HG03159 (cell line): Measurements from ENCODE around the gene HMG20A.
"Not testable (repeated sequence)": the region's sequence is repeated elsewhere in the genome, so short reads cannot be mapped to it uniquely, and the experiment has no call there.

ENCODE experiments used
- ATAC-seq: cut with Tn5 transposase; IDR thresholded peaks from one replicate; pipeline ENCODE4 v1.9.1; 2021; ENCODE audit warnings: mild to moderate bottlenecking, moderate library complexity; ENCODE audit not compliant: unreplicated experiment

Gene HMG20A

GRCh38 chr15:77406173-77406759 lies 14.4 kb upstream of the HMG20A start:
- ATAC-seq, result not testable (repeated sequence)

DNA sequence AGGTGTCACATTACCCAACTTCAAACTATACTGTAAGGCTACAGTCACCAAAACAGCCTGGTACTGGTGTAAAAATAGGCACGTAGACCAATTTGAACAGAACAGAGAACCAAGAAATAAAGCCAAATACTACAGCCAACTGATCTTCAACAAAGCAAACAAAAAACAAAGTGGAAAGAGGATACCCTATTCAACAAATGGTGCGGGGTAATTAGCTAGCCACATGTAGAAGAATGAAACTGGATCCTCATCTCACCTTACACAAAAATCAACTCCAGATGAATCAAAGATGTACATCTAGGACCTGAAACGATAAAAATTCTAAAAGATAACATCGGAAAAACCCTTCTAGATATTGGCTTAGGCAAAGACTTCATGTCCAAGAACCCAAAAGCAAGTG lies 13.8 kb upstream of the HMG20A start:
- no peak for ATAC-seq

DNA sequence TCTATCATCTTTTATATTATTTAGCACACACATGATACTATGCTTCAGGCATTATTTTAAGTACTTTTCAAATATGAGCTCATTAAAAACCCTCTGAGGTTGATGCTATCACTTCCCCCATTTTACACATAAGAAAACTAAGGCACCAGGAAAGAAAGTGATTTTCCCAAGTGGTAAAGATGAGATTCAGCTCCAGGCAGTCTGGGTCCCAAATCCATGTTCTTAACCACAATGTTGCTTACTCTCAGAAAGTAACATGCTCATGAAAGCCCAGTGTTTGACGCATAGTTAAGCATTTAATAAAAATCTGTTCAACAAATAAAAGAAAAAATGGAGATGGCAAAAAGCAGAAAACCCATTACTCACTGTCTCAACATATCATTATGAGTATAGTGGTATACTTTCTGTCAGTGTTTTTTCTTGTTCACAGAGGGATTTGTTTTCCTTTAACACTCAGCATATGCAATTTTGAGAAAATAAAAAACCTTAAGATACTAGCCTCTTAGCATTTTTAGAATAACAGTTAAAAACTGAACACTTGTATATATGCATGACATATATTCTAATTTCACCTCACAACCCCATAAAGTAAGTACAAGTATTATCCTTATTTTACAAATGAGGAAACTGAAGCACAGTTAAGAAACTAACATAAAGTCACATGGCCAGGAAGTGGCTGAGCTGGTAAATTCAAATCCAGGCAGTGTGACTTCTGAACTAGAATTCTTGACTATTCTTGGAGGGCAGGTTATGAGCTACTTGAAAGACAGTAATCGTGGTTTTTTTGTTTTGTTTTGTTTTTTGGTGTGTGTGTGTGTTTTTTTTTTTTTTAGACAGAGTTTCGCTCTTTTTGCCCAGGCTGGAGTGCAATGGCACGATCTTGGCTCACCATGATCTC lies 11.2 kb upstream of the HMG20A start:
- ATAC-seq, result no peak

DNA sequence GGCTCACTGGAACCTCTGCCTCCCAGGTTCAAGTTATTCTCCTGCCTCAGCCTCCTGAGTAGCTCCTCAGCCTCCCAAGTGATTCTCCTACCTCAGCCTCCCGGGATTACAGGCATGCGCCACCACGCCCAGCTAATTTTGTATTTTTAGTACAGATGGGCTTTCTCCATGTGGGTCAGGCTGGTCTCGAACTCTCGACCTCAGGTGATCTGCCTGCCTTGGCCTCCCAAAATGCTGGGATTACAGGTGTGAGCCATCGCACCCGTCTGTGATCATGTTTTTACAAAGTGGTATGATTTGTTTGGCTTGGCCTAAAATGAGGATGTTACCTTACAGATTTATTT lies 10.6 kb upstream of the HMG20A start:
- not testable (repeated sequence) for ATAC-seq

- ATAC-seq, result no peak
Observed at GRCh38 chr15:77410701-77411618, 9.7 kb upstream of the HMG20A start.

DNA sequence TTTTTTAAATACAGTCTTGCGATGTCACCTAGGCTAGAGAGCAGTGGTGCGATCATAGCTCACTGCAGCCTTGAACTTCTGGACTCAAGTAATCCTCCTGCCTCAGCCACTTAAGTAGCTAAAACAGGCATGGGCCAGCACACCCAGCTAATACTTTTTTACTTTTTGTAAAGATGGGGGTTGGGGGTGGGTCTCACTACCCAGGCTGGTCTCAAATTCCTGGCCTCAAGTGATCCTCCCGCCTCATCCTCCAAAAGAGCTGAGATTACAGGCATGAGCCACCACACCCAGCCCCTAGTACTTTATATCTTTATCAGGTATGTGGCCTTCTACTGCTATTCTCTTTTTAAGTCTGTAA lies 9.1 kb upstream of the HMG20A start:
- ATAC-seq, result no peak

- no peak for ATAC-seq
Observed at GRCh38 chr15:77412972-77413698, 7.6 kb upstream of the HMG20A start.

DNA sequence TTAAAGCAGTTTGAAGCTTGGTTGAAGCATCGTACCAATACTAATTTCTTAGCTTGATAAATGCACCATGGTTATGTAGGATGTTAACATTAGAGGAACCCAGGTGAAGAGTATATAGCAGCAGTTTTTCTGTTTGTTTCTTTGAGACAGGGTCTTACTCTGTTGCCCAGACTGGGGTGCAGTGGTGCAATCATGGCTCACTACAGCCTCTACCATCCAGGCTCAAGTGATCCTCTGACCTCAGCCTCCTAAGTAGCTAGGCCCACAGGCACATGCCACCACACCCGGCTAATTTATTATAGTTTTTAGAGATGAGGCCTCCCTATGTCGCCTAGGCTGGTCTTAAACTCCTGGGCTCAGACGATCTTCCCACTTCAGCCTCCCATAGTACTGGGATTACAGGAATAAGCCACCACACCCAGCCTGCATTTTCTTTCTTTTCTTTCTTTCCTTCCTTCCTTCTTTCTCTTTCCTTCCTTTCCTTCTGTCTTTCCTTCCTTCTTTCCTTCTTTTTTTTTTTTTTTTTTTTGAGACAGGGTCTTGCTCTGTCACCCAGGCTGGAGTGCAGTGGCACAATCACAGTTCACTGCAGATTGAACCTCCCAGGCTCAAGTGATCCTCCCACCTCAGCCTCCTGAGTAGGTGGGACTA lies 6.9 kb upstream of the HMG20A start:
- no peak for ATAC-seq

- no peak for ATAC-seq
Observed at GRCh38 chr15:77414789-77415442, 5.8 kb upstream of the HMG20A start.

GRCh38 chr15:77415450-77416147 lies 5.1 kb upstream of the HMG20A start:
- no peak for ATAC-seq

DNA sequence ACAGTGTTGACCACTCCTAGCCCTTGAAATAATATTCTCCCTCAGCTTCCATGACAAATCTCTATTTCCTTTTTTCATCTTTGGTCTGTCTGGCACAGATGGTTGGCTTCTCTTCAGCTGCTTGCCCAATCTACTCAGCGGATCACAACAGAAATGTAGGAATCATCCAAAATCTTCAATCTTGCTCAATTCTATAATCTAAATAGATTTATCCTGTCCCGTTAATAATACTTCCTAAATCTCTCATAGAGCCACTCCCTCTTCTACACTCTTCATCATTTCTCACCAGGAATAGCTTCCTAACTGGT lies 4.6 kb upstream of the HMG20A start:
- no peak for ATAC-seq

DNA sequence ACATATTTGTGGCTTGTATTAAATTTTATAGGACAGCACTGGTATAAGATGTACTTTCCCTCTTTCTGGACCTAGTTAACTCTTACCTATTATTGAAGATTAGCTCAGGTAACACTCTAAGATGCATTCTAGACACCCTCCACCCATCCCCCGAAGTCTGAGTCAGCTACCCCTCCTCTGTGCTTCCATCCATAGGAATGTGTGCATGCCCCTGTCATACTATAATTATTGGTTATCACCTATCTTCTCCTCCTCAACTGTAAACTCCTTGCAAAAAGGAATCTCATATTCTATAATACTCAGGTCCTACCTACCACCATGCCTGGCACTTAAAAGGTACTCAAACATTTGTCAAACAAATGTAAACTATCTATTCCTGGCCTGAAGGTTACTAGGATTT lies 3.7 kb upstream of the HMG20A start:
- ATAC-seq, result no peak

DNA sequence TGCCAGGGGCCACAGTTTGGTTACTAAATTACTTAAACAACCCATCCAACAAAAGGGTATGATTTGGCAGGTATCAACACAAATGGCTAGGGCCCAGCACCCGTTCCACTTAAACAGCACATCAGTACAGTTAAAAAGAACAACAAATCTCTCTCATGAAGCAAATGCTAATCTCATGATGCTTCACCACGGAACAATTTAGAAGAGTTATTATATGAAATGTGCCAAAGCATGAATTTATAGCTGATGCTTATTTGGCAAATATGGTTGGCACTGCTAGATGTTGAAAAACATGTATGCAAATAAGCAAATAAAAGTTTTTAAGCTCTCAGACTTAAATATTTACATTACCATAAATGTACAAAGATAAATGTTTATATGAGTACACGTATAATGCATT lies 3.1 kb upstream of the HMG20A start:
- no peak for ATAC-seq

DNA sequence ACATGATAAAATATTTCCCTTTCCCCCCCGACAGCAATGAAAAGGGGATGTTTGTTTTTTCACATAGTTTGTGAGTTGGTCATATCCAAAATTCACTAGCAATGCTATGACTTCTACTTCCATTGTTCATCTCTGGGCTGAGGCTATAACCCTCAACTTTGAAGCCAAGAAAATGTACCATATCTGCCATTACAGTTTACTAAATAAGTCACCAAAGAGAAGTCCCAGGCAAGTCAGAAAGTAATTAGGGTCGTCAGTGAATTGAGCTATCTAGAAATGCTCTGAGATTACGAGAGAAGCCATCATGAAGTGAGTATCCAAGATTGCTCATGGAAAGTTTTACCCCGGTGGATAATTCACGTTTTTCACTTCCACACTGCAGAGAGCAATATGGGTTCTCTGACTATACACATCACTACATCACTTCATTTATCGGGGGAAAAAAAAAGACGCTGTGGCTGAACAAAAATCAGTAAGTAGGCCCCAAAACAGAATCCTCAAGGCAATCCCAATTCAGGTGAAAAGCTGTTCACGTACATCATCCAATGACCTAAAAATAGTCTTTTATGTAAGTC lies 2.2 kb upstream of the HMG20A start:
- ATAC-seq, result no peak

DNA sequence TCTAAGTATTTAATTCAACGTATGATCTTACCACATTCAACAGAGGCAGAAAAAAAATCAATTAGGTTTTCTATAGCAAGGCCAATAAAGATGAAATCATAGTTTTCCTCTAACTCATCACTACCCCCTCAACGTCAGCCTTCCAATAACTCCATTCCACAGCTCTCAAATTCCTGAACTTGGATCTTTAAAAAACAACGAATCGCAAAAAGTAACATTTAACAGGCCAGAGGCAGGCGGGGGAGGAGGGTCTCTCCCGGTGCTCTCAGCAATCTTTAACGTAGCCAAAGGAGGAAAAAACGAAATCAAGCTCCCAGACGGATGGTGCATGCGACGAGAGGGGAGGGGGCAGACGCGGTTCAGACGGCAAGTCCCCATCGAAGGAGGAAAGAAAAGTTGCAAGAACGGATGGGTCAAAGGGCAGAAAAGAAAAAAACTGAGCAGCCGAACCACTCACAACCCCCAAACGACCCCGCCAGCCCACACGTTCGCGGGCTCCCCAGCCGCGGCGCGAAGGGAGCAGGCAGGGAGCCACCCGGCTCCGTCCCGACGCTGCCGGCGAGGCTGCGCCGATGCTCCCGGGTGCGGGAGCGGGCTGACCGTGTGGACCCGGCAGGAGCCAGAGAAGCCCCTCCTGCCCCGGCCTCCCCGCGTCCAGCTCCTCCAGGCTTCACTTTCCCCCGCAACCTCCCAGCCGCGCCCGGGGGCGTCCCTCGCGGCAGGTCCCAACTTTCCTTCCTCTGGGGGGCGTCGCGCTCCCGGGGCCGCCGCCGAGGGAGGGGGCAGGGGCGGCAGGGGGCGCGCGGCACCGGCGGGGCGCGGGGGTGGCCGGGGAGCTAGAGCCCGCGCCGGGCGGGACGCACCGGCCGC lies 1.5 kb upstream of the HMG20A start:
- peak; percentile 25 for ATAC-seq

GRCh38 chr15:77419836-77420609 lies 665 bp upstream of the HMG20A start, which contains the start of gene PEAK1:
Gene PEAK1 (minus strand): TSS chr15:77420104. CDS start chr15:77181926, 238,178 bp downstream.
- peak; percentile 88 for ATAC-seq

DNA sequence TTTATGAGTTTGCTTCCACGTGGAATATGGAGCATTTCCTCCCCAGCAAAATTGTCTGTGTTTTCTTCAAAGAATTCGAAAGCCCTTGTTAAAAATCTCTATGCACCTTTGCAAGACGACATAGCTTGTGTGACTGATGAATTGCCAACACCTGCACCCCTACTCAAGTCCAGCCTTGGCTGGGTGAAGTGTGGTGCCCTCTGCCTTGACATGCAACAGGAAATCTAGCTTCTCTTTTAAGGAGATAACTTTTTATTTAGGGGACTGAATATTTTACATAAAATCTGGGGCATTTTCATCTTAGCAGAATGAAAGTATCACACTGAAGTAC lies 647 bp downstream of the HMG20A start:
- ATAC-seq, result no peak
